NB4 (cell line): ENCODE results near the gene CAP2.
A peak's percentile ranks its signal among the peaks of the same experiment; 100 is the strongest.

Experiments used
- DNase-seq: peaks from one replicate; pipeline ENCODE4 v3.0.0; 2010; ENCODE audit warnings: low read depth
- H3K4me3 ChIP-seq: one replicate; pipeline ENCODE4 v1.5.1; 2011; ENCODE audit warnings: mild to moderate bottlenecking, low read depth, low read length, moderate library complexity
- MYC ChIP-seq: IDR thresholded peaks from 2 replicates; pipeline ENCODE4 v1.6.1; 2011; ENCODE audit warnings: low read depth, low read length
- POLR2A ChIP-seq: IDR thresholded peaks from 2 replicates; pipeline ENCODE4 v1.6.1; 2011; ENCODE audit warnings: mild to moderate bottlenecking; ENCODE audit not compliant: insufficient read length; ENCODE audit errors: extremely low read depth
- TF ChIP-seq, protein P1 (sequence below): IDR thresholded peaks from 2 replicates; pipeline ENCODE4 v1.6.1; 2011; ENCODE audit warnings: low read depth, low read length
- TF ChIP-seq, protein P2 (sequence below): IDR thresholded peaks from one replicate; pipeline ENCODE4 v1.5.1; 2012; ENCODE audit warnings: low read depth, low read length

Gene CAP2

DNA sequence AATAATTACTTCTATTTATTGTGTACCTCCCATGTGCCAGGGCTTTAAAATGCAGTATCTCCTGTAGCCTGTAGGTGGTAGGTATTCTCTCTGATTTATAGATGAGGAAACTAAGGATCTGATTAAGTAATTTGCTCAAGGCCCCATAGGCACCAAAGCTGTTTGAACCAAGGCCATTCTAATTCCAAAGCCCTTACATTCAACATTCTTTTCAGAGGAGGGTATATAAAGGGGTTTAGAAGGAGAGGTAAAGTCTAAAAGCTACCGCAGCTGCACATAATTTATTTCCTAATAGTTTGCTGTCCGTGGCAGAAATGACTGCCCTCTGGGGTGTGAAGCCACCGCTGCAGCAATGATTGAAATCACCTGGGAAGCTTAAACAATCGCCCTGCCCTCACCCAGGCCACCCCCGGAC is 111.7 kb downstream of the CAP2 start:
- no peak overlapping the region for H3K4me3 ChIP-seq
- TF ChIP-seq POLR2A (no peak), MYC (no peak)
- TF ChIP-seq, protein P1, sequence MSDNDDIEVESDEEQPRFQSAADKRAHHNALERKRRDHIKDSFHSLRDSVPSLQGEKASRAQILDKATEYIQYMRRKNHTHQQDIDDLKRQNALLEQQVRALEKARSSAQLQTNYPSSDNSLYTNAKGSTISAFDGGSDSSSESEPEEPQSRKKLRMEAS = no peak
- TF ChIP-seq, protein P2, sequence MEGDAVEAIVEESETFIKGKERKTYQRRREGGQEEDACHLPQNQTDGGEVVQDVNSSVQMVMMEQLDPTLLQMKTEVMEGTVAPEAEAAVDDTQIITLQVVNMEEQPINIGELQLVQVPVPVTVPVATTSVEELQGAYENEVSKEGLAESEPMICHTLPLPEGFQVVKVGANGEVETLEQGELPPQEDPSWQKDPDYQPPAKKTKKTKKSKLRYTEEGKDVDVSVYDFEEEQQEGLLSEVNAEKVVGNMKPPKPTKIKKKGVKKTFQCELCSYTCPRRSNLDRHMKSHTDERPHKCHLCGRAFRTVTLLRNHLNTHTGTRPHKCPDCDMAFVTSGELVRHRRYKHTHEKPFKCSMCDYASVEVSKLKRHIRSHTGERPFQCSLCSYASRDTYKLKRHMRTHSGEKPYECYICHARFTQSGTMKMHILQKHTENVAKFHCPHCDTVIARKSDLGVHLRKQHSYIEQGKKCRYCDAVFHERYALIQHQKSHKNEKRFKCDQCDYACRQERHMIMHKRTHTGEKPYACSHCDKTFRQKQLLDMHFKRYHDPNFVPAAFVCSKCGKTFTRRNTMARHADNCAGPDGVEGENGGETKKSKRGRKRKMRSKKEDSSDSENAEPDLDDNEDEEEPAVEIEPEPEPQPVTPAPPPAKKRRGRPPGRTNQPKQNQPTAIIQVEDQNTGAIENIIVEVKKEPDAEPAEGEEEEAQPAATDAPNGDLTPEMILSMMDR = no peak
- peak; percentile 14 for DNase-seq

DNA sequence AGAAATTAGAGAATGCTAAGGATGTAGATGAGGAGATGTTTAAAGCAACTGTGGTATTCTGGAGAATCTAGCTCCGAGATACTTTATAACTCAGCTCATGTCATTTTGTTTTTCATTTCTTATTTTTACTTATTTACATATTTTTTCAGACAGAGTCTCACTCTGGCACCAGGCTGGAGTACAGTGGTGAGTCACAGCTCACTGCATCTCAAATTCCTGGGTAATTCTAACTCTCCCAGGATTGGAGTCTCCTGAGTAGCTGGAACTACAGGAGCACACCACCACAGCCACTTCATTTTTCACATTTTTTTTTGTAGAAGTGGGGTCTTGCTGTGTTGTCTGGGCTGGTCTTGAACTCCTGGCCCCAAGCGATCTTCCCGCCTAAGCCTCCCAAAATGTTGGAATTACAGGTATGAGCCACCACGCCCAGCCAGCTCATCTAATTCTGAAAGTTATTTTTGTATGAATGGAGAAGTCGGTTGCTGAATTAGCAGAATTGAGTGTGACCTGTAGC is 112.4 kb downstream of the CAP2 start:
- TF ChIP-seq, protein P2 = no peak
- TF ChIP-seq POLR2A = no peak
- TF ChIP-seq, protein P1 = no peak
- DNase-seq = no peak
- no peak overlapping the region for H3K4me3 ChIP-seq

DNA sequence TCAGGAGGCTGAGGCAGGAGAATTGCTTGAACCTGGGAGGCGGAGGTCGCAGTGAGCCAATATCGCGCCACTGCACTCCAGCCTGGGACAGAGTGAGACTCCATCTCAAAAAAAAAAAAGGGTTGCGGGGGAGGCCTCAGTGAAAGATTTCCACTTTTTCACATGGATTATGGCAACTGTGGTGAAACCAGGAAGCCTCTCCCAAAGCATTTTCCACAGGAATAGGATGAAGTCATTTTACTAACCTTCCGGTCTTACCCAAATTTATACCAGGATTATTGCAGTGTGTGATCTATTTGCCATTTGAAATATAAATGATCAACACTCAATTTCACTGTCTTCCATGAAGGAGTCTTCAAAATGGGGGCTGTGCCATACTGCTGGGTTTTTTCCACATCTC is 113.1 kb downstream of the CAP2 start:
- H3K4me3 ChIP-seq = no peak overlapping the region
- TF ChIP-seq POLR2A = no peak
- TF ChIP-seq, protein P1 = no peak
- TF ChIP-seq, protein P2 = no peak
- no peak for TF ChIP-seq MYC
- no peak for DNase-seq

DNA sequence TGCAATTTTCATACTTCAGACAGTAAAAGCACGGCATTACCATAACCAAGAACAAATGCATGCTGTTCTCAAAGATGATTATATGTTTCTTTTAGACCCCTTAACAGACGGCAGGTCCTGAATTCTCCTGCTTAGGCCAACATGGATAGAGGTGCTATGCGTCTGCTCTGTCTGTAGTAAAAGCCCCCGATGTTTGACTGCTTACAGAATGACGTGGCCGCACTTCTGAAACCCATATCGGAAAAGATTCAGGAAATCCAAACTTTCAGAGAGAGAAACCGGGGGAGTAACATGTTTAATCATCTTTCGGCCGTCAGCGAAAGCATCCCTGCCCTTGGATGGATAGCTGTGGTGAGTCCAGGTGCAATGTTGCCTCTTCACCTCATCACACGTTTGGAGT is 113.6 kb downstream of the CAP2 start:
- no peak overlapping the region for H3K4me3 ChIP-seq
- TF ChIP-seq MYC = no peak
- TF ChIP-seq, protein P2 = no peak
- no peak for TF ChIP-seq POLR2A
- TF ChIP-seq, protein P1 = no peak
- DNase-seq = no peak

DNA sequence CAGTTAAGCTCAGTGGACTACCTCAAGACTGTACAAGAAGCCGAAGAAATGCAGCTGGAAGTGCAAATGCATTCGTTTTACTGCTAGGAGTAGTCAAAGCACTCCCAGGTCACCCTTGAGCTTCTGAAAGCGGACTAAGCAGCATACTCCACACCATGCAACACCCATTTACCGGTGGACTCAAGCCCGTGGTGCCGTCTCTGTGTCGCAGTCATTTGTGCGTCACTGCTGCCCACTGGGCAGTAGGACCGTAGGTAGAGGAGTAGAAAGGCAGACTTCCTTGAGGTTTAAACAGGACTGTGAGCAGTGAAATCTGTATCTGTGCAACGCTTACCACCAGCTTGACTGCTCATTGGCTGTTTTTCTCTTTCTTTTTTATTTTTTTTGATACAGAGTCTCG is 117.7 kb downstream of the CAP2 start:
- no peak for DNase-seq
- TF ChIP-seq, protein P1 = no peak
- TF ChIP-seq, protein P2 = no peak
- TF ChIP-seq MYC (no peak), POLR2A (no peak)
- no peak overlapping the region for H3K4me3 ChIP-seq
